ENCODE results near the gene SH3D21. TPM values are rescaled to one million over a fixed set of nuclear protein-coding genes. Genes with fewer than 3 reads are reported as not detected.

Gene SH3D21
- total RNA-seq, 2 donors from 2014 or later = 7.4 to 22.8 TPM

- peak overlapping the region; percentile 73 to 76 for H3K9ac ChIP-seq (ENCODE audit: low read depth in 2 of 2, low read length in 2 of 2)
- peaks cover 9% of the 10 kb centered on the region for H3K36me3 ChIP-seq
- DNase-seq = peak; percentile 48
- H3K27me3 ChIP-seq = no peaks in the 10 kb centered on the region
- peak overlapping the region; percentile 94 for H3K4me3 ChIP-seq
- no peak for TF ChIP-seq CTCF (IDR thresholded peaks at IDR 0.05)
- H3K9me3 ChIP-seq = no peaks in the 10 kb centered on the region
- H3K27ac ChIP-seq = peak overlapping the region; percentile 90
- peaks cover 4% of the 10 kb centered on the region for H3K4me1 ChIP-seq
- intact Hi-C loops (cut with DNase I) = no loop called here
These were observed 306 bp upstream of the SH3D21 start for GRCh38 chr1:36305915-36306209.

GRCh38 chr1:36306902-36307456 lies 811 bp downstream of the SH3D21 start:
- H3K9ac ChIP-seq (ENCODE audit: low read depth in 2 of 2, low read length in 2 of 2) = peak overlapping the region; percentile 20 to 76
- DNase-seq = peak; percentile 96
- H3K27me3 ChIP-seq = no peaks in the 10 kb centered on the region
- H3K9me3 ChIP-seq = no peaks in the 10 kb centered on the region
- intact Hi-C loops (cut with DNase I) = no loop called here
- TF ChIP-seq CTCF (IDR thresholded peaks at IDR 0.05) = no peak
- H3K36me3 ChIP-seq = no peaks in the 10 kb centered on the region
- H3K4me1 ChIP-seq = peaks cover 4% of the 10 kb centered on the region
- H3K4me3 ChIP-seq = peak overlapping the region; percentile 94
- H3K27ac ChIP-seq = peak overlapping the region; percentile 90

- intact Hi-C loops (cut with DNase I) = no loop called here
- TF ChIP-seq CTCF (IDR thresholded peaks at IDR 0.05) = no peak
- no peaks in the 10 kb centered on the region for H3K27me3 ChIP-seq
- H3K4me1 ChIP-seq = peaks cover 4% of the 10 kb centered on the region
- H3K4me3 ChIP-seq = peak overlapping the region; percentile 94
- peak overlapping the region in 1 of 2 donors; percentile 76 for H3K9ac ChIP-seq (ENCODE audit: low read depth in 2 of 2, low read length in 2 of 2)
- no peak for DNase-seq
- H3K27ac ChIP-seq = no peak overlapping the region
- no peaks in the 10 kb centered on the region for H3K36me3 ChIP-seq
- H3K9me3 ChIP-seq = no peaks in the 10 kb centered on the region
These were observed 1.6 kb downstream of the SH3D21 start for GRCh38 chr1:36307601-36308330.

- H3K36me3 ChIP-seq = no peaks in the 10 kb centered on the region
These were observed 3.2 kb downstream of the SH3D21 start for GRCh38 chr1:36309397-36309796.

GRCh38 chr1:36320291-36320761 lies 14.2 kb downstream of the SH3D21 start:
- intact Hi-C loops (cut with DNase I) = no loop called here
- peak overlapping the region in 1 of 2 donors; percentile 57 for H3K9ac ChIP-seq (ENCODE audit: low read depth in 2 of 2, low read length in 2 of 2)
- H3K9me3 ChIP-seq = no peaks in the 10 kb centered on the region
- no peak overlapping the region for H3K27ac ChIP-seq
- peaks cover 14% of the 10 kb centered on the region for H3K4me1 ChIP-seq
- peak overlapping the region; percentile 14 for H3K4me3 ChIP-seq
- H3K36me3 ChIP-seq = no peaks in the 10 kb centered on the region
- DNase-seq = no peak
- no peak for TF ChIP-seq CTCF (IDR thresholded peaks at IDR 0.05)
- H3K27me3 ChIP-seq = no peaks in the 10 kb centered on the region

More at GRCh38 chr1:36309397-36309796, 3.2 kb downstream of the SH3D21 start:
- Histone ChIP-seq H3K27me3 (no peaks in the 10 kb centered on the region), H3K4me1 (peaks cover 4% of the 10 kb centered on the region), H3K9ac (ENCODE audit: low read depth in 2 of 2, low read length in 2 of 2) (no peak overlapping the region), H3K4me3 (no peak overlapping the region), H3K9me3 (no peaks in the 10 kb centered on the region), H3K27ac (no peak overlapping the region)
- intact Hi-C loops (cut with DNase I) = no loop called here
- no peak for TF ChIP-seq CTCF (IDR thresholded peaks at IDR 0.05)
- no peak for DNase-seq

Data from colonic mucosa (tissue), 4 donors.